Measurements from ENCODE around the gene RNF144B.
"Not testable (repeated sequence)": the region's sequence is repeated elsewhere in the genome, so short reads cannot be mapped to it uniquely, and the experiment has no call there.

The RNF144B gene

GRCh38 chr6:18353251-18353650 lies 33.9 kb upstream of the RNF144B start:
- Histone ChIP-seq H2BK12ac (ENCODE audit: low read length) (no peak overlapping the region), H3K4me3 (ENCODE audit: low read length in 2 of 2) (no peak overlapping the region), H2AFZ (ENCODE audit: low read length) (no peak overlapping the region), H2BK5ac (ENCODE audit: low read length) (no peak overlapping the region), H2BK120ac (ENCODE audit: low read depth, low read length) (no peak overlapping the region), H3K9ac (ENCODE audit: low read depth, low read length, poor library complexity) (no peak overlapping the region), H2AK5ac (ENCODE audit: low read depth, low read length) (no peak overlapping the region), H4K8ac (ENCODE audit: low read depth, low read length) (no peak overlapping the region), H4K91ac (ENCODE audit: low read depth, low read length, poor library complexity) (no peak overlapping the region), H3K18ac (ENCODE audit: low read length) (no peak overlapping the region), H3K4ac (ENCODE audit: low read length) (no peak overlapping the region), H2BK15ac (ENCODE audit: low read length) (no peak overlapping the region), H3K4me1 (ENCODE audit: control insufficient read depth in 2 of 2, insufficient read depth in 1 of 2, low read depth in 1 of 2, low read length in 2 of 2) (no peaks in the 10 kb centered on the region), H3K36me3 (replicated peaks in 1 of 2; ENCODE audit: control insufficient read depth in 2 of 2, insufficient read depth in 2 of 2, low read length in 2 of 2) (no peaks in the 10 kb centered on the region), H3K79me1 (ENCODE audit: low read depth, low read length) (no peaks in the 10 kb centered on the region), H3K4me2 (ENCODE audit: insufficient read depth, low read length, poor library complexity, severe bottlenecking) (no peak overlapping the region), H3K23ac (ENCODE audit: low read depth, low read length, poor library complexity) (no peak overlapping the region), H3K27ac (replicated peaks; ENCODE audit: low read length) (no peak overlapping the region), H3K14ac (ENCODE audit: low read length) (no peak overlapping the region), H3K27me3 (ENCODE audit: control insufficient read depth in 3 of 3, insufficient read depth in 3 of 3, low read depth in 1 of 3, low read length in 3 of 3) (no peaks in the 10 kb centered on the region), H3K9me3 (replicated peaks in 1 of 2; ENCODE audit: control insufficient read depth in 2 of 2, insufficient read depth in 1 of 2, low read depth in 1 of 2, low read length in 2 of 2) (no peaks in the 10 kb centered on the region)
- no CpG with 5 or more reads among the region's 2 CpGs for WGBS, 2 donors (ENCODE audit: extremely low coverage in 2 of 2, insufficient read length in 2 of 2, insufficient replicate concordance in 1 of 2)
- DNase-seq (ENCODE audit: low spot score) = no peak

GRCh38 chr6:18357546-18357945 lies 29.6 kb upstream of the RNF144B start:
- H3K79me1 ChIP-seq (ENCODE audit: low read depth, low read length); H3K23ac ChIP-seq (ENCODE audit: low read depth, low read length, poor library complexity); H4K8ac ChIP-seq (ENCODE audit: low read depth, low read length); H3K4me3 ChIP-seq (ENCODE audit: low read length in 2 of 2); H4K91ac ChIP-seq (ENCODE audit: low read depth, low read length, poor library complexity); H3K27me3 ChIP-seq (ENCODE audit: control insufficient read depth in 3 of 3, insufficient read depth in 3 of 3, low read depth in 1 of 3, low read length in 3 of 3); H2BK15ac ChIP-seq (ENCODE audit: low read length); H3K9ac ChIP-seq (ENCODE audit: low read depth, low read length, poor library complexity); DNase-seq (ENCODE audit: low spot score); H3K14ac ChIP-seq (ENCODE audit: low read length); H3K4me1 ChIP-seq (ENCODE audit: control insufficient read depth in 2 of 2, insufficient read depth in 1 of 2, low read depth in 1 of 2, low read length in 2 of 2); H2BK5ac ChIP-seq (ENCODE audit: low read length); H2AK5ac ChIP-seq (ENCODE audit: low read depth, low read length); H2AFZ ChIP-seq (ENCODE audit: low read length); H2BK12ac ChIP-seq (ENCODE audit: low read length); H3K27ac ChIP-seq (replicated peaks; ENCODE audit: low read length); H3K4ac ChIP-seq (ENCODE audit: low read length); H2BK120ac ChIP-seq (ENCODE audit: low read depth, low read length); H3K36me3 ChIP-seq (replicated peaks in 1 of 2; ENCODE audit: control insufficient read depth in 2 of 2, insufficient read depth in 2 of 2, low read length in 2 of 2); H3K4me2 ChIP-seq (ENCODE audit: insufficient read depth, low read length, poor library complexity, severe bottlenecking); H3K18ac ChIP-seq (ENCODE audit: low read length): not testable (repeated sequence)
- H3K9me3 ChIP-seq (replicated peaks in 1 of 2; ENCODE audit: control insufficient read depth in 2 of 2, insufficient read depth in 1 of 2, low read depth in 1 of 2, low read length in 2 of 2) = peaks cover 0 to 10% of the 10 kb centered on the region in 2 donors
- no CpG with 5 or more reads among the region's 4 CpGs for WGBS, 2 donors (ENCODE audit: extremely low coverage in 2 of 2, insufficient read length in 2 of 2, insufficient replicate concordance in 1 of 2)

GRCh38 chr6:18359237-18359885 lies 27.8 kb upstream of the RNF144B start:
- H3K23ac ChIP-seq (ENCODE audit: low read depth, low read length, poor library complexity) = no peak overlapping the region
- H3K36me3 ChIP-seq (replicated peaks in 1 of 2; ENCODE audit: control insufficient read depth in 2 of 2, insufficient read depth in 2 of 2, low read length in 2 of 2) = no peaks in the 10 kb centered on the region
- no peak overlapping the region for H3K18ac ChIP-seq (ENCODE audit: low read length)
- no peak overlapping the region for H3K4me2 ChIP-seq (ENCODE audit: insufficient read depth, low read length, poor library complexity, severe bottlenecking)
- peaks cover 1 to 11% of the 10 kb centered on the region in 2 donors for H3K4me1 ChIP-seq (ENCODE audit: control insufficient read depth in 2 of 2, insufficient read depth in 1 of 2, low read depth in 1 of 2, low read length in 2 of 2)
- no peak overlapping the region for H3K4ac ChIP-seq (ENCODE audit: low read length)
- H4K8ac ChIP-seq (ENCODE audit: low read depth, low read length) = no peak overlapping the region
- H3K27ac ChIP-seq (replicated peaks; ENCODE audit: low read length) = no peak overlapping the region
- H3K9me3 ChIP-seq (replicated peaks in 1 of 2; ENCODE audit: control insufficient read depth in 2 of 2, insufficient read depth in 1 of 2, low read depth in 1 of 2, low read length in 2 of 2) = peaks cover 0 to 10% of the 10 kb centered on the region in 2 donors
- no peak overlapping the region for H2AK5ac ChIP-seq (ENCODE audit: low read depth, low read length)
- H3K4me3 ChIP-seq (ENCODE audit: low read length in 2 of 2) = no peak overlapping the region
- H3K27me3 ChIP-seq (ENCODE audit: control insufficient read depth in 3 of 3, insufficient read depth in 3 of 3, low read depth in 1 of 3, low read length in 3 of 3) = no peaks in the 10 kb centered on the region
- no peak for DNase-seq (ENCODE audit: low spot score)
- H3K9ac ChIP-seq (ENCODE audit: low read depth, low read length, poor library complexity) = no peak overlapping the region
- H2BK5ac ChIP-seq (ENCODE audit: low read length) = no peak overlapping the region
- no peak overlapping the region for H2AFZ ChIP-seq (ENCODE audit: low read length)
- no peak overlapping the region for H3K14ac ChIP-seq (ENCODE audit: low read length)
- WGBS, 2 donors (ENCODE audit: extremely low coverage in 2 of 2, insufficient read length in 2 of 2, insufficient replicate concordance in 1 of 2) = no CpG with 5 or more reads among the region's 1 CpG
- H2BK12ac ChIP-seq (ENCODE audit: low read length) = no peak overlapping the region
- no peak overlapping the region for H4K91ac ChIP-seq (ENCODE audit: low read depth, low read length, poor library complexity)
- H2BK120ac ChIP-seq (ENCODE audit: low read depth, low read length) = no peak overlapping the region
- H3K79me1 ChIP-seq (ENCODE audit: low read depth, low read length) = no peaks in the 10 kb centered on the region
- no peak overlapping the region for H2BK15ac ChIP-seq (ENCODE audit: low read length)

- Histone ChIP-seq H3K4me3 (ENCODE audit: low read length in 2 of 2) (no peak overlapping the region), H2BK120ac (ENCODE audit: low read depth, low read length) (no peak overlapping the region), H3K9ac (ENCODE audit: low read depth, low read length, poor library complexity) (no peak overlapping the region), H4K8ac (ENCODE audit: low read depth, low read length) (no peak overlapping the region), H3K4ac (ENCODE audit: low read length) (no peak overlapping the region), H3K27ac (replicated peaks; ENCODE audit: low read length) (no peak overlapping the region), H2BK15ac (ENCODE audit: low read length) (no peak overlapping the region), H2AK5ac (ENCODE audit: low read depth, low read length) (no peak overlapping the region), H3K36me3 (replicated peaks in 1 of 2; ENCODE audit: control insufficient read depth in 2 of 2, insufficient read depth in 2 of 2, low read length in 2 of 2) (no peaks in the 10 kb centered on the region), H3K23ac (ENCODE audit: low read depth, low read length, poor library complexity) (no peak overlapping the region), H3K4me2 (ENCODE audit: insufficient read depth, low read length, poor library complexity, severe bottlenecking) (no peak overlapping the region), H3K14ac (ENCODE audit: low read length) (no peak overlapping the region), H4K91ac (ENCODE audit: low read depth, low read length, poor library complexity) (no peak overlapping the region), H3K9me3 (replicated peaks in 1 of 2; ENCODE audit: control insufficient read depth in 2 of 2, insufficient read depth in 1 of 2, low read depth in 1 of 2, low read length in 2 of 2) (peaks cover 0 to 12% of the 10 kb centered on the region in 2 donors), H3K79me1 (ENCODE audit: low read depth, low read length) (no peaks in the 10 kb centered on the region), H2BK12ac (ENCODE audit: low read length) (no peak overlapping the region), H2BK5ac (ENCODE audit: low read length) (no peak overlapping the region), H2AFZ (ENCODE audit: low read length) (no peak overlapping the region), H3K27me3 (ENCODE audit: control insufficient read depth in 3 of 3, insufficient read depth in 3 of 3, low read depth in 1 of 3, low read length in 3 of 3) (no peaks in the 10 kb centered on the region), H3K18ac (ENCODE audit: low read length) (no peak overlapping the region), H3K4me1 (ENCODE audit: control insufficient read depth in 2 of 2, insufficient read depth in 1 of 2, low read depth in 1 of 2, low read length in 2 of 2) (peaks cover 1 to 14% of the 10 kb centered on the region in 2 donors)
- WGBS, 2 donors (ENCODE audit: extremely low coverage in 2 of 2, insufficient read length in 2 of 2, insufficient replicate concordance in 1 of 2) = no CpG with 5 or more reads among the region's 1 CpG
- no peak for DNase-seq (ENCODE audit: low spot score)
These were observed 27.0 kb upstream of the RNF144B start for GRCh38 chr6:18360188-18360587.

Measured in neuronal stem cell (in vitro differentiated cells).